Nephron progenitor cell (in vitro differentiated cells): ENCODE results near the gene TBC1D16.
"Not testable (repeated sequence)": the region's sequence is repeated elsewhere in the genome, so short reads cannot be mapped to it uniquely, and the experiment has no call there.

Experiments
- DNase-seq: peaks from one replicate; pipeline ENCODE4 v3.0.0; 2021
- H3K27ac Mint-ChIP-seq: 2 replicates; pipeline ENCODE4 v1.8.0; 2021; ENCODE audit warnings: mild to moderate bottlenecking, moderate library complexity, mixed read lengths
- H3K27me3 Mint-ChIP-seq: 2 replicates; pipeline ENCODE4 v1.8.0; 2021; ENCODE audit warnings: mild to moderate bottlenecking, low read depth, mixed read lengths; ENCODE audit not compliant: poor library complexity
- H3K36me3 Mint-ChIP-seq: 2 replicates; pipeline ENCODE4 v1.8.0; 2021; ENCODE audit warnings: low read depth, mixed read lengths
- H3K4me1 Mint-ChIP-seq: 2 replicates; pipeline ENCODE4 v1.8.0; 2021; ENCODE audit warnings: mixed read lengths
- H3K4me3 Mint-ChIP-seq: 2 replicates; pipeline ENCODE4 v1.8.0; 2021; ENCODE audit warnings: mild to moderate bottlenecking, moderate library complexity, mixed read lengths
- H3K9me3 Mint-ChIP-seq: 2 replicates; pipeline ENCODE4 v1.8.0; 2021; ENCODE audit warnings: mild to moderate bottlenecking, moderate library complexity, mixed read lengths
- CTCF ChIP-seq: fragments of 200-600 bp; sonication (generic); IDR thresholded peaks from 2 replicates; pipeline ENCODE4 v1.5.0; 2021; ENCODE audit warnings: antibody characterized with exemption

The TBC1D16 gene

GRCh38 chr17:79956853-79957252 lies 78.8 kb downstream of the TBC1D16 start:
- Mint-ChIP-seq H3K36me3 (peaks cover 9% of the 10 kb centered on the region), H3K27ac (peak overlapping the region; percentile 22), H3K9me3 (peaks cover 15% of the 10 kb centered on the region), H3K4me3 (no peak overlapping the region), H3K4me1 (peaks cover 56% of the 10 kb centered on the region), H3K27me3 (peaks cover 13% of the 10 kb centered on the region)
- no peak for TF ChIP-seq CTCF
- DNase-seq = no peak

GRCh38 chr17:79956441-79956735 lies 79.3 kb downstream of the TBC1D16 start:
- H3K36me3 Mint-ChIP-seq, H3K27ac Mint-ChIP-seq, H3K4me3 Mint-ChIP-seq, DNase-seq: not testable (repeated sequence)
- Mint-ChIP-seq H3K9me3 (peaks cover 11% of the 10 kb centered on the region), H3K4me1 (peaks cover 61% of the 10 kb centered on the region), H3K27me3 (peaks cover 13% of the 10 kb centered on the region)

- Mint-ChIP-seq H3K27me3 (peaks cover 10% of the 10 kb centered on the region), H3K36me3 (peaks cover 2% of the 10 kb centered on the region), H3K4me1 (peaks cover 66% of the 10 kb centered on the region), H3K9me3 (peaks cover 5% of the 10 kb centered on the region), H3K4me3 (no peak overlapping the region), H3K27ac (no peak overlapping the region)
- TF ChIP-seq CTCF = no peak
- no peak for DNase-seq
These were observed 79.8 kb downstream of the TBC1D16 start for GRCh38 chr17:79955691-79956440.

- peaks cover 73% of the 10 kb centered on the region for H3K4me1 Mint-ChIP-seq
These were observed 80.5 kb downstream of the TBC1D16 start for GRCh38 chr17:79955167-79955549.

GRCh38 chr17:79954281-79955166 lies 81.1 kb downstream of the TBC1D16 start:
- H3K27ac Mint-ChIP-seq = no peak overlapping the region

More at GRCh38 chr17:79955167-79955549, 80.5 kb downstream of the TBC1D16 start:
- no peak for DNase-seq
- no peak overlapping the region for H3K4me3 Mint-ChIP-seq
- no peaks in the 10 kb centered on the region for H3K36me3 Mint-ChIP-seq
- no peak for TF ChIP-seq CTCF
- H3K27me3 Mint-ChIP-seq = peaks cover 15% of the 10 kb centered on the region
- H3K27ac Mint-ChIP-seq = no peak overlapping the region
- H3K9me3 Mint-ChIP-seq = peaks cover 1% of the 10 kb centered on the region

More at GRCh38 chr17:79954281-79955166, 81.1 kb downstream of the TBC1D16 start:
- Mint-ChIP-seq H3K4me1 (peaks cover 79% of the 10 kb centered on the region), H3K9me3 (no peaks in the 10 kb centered on the region), H3K27me3 (peaks cover 21% of the 10 kb centered on the region), H3K4me3 (no peak overlapping the region), H3K36me3 (peaks cover 5% of the 10 kb centered on the region)
- TF ChIP-seq CTCF = no peak
- no peak for DNase-seq
